Activated T-cell treated with anti-CD3 and anti-CD28 coated beads for 24 hours (primary cell): ENCODE results near the gene LRRFIP1.
"Not testable (repeated sequence)": the region's sequence is repeated elsewhere in the genome, so short reads cannot be mapped to it uniquely, and the experiment has no call there.

Experiments
- DNase-seq: peaks from one replicate; pipeline ENCODE4 v3.0.0-alpha.2; 2020; ENCODE audit warnings: low read depth

LRRFIP1 gene

DNA sequence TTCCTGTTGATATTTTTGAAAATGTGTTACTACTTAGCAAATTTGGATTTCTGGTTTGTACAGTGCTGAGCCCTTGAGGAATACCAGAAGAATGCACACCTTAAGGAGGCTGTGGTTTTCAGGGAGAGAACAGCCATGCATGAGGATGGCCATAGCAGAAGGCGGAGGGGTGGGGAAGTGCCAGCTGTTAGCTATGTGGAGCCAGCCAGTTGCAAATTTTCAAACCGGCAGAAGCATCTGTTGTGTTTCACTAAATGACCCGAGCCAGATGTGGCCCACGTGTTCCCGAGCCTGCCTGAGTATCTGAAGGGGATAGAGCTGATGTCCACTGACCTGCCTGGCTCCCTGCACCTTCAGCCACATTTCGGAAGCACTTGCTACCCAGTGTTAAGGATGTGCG lies 154.8 kb downstream of the LRRFIP1 start:
- DNase-seq, result no peak

DNA sequence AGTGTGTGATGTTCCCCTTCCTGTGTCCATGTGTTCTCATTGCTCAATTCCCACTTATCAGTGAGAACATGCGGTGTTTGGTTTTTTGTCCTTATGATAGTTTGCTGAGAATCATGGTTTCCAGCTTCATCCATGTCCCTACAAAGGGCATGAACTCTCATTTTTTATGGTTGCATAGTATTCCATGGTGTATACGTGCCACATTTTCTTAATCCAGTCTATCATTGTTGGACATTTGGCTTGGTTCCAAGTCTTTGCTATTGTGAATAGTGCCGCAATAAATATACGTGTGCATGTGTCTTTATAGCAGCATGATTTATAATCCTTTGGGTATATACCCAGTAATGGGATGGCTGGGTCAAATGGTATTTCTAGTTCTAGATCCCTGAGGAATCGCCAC lies 156.3 kb downstream of the LRRFIP1 start:
- not testable (repeated sequence) for DNase-seq

DNA sequence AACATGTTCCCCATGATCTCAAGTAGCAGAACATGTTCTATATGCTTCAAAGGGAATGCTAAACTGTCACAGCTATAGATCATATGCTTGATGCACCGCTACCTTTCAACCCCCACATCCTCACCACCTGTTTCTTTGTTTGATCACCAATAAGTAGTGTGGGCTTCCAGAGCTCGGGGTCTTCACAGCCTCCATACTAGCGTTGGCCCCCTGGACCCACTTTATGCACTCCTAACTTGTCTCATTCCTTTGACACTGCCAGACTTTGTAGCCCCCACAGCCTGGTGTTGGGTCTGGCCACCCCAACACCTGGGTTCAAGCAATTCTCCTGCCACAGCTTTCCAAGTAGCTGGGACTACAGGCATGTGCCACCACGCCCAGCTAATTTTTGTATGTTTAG lies 159.5 kb downstream of the LRRFIP1 start:
- no peak for DNase-seq

DNA sequence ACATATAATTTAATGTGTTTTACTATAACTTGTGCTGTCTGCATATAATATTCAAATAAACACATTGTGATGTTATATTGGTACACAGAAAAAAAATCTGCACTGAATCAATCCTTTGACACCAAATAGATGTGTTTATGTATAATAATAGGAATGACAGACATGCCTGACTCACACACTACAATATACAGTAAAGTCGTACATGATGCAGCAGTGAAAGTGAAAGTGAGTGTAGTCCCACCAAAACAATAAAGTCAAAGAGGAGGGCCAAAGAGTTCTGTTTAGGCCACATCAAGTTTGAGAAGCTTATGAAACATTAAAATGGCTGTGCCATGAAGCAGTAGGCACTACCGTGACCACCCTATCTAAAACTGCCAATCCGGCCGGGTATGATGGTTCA lies 163.0 kb downstream of the LRRFIP1 start:
- DNase-seq, result no peak

DNA sequence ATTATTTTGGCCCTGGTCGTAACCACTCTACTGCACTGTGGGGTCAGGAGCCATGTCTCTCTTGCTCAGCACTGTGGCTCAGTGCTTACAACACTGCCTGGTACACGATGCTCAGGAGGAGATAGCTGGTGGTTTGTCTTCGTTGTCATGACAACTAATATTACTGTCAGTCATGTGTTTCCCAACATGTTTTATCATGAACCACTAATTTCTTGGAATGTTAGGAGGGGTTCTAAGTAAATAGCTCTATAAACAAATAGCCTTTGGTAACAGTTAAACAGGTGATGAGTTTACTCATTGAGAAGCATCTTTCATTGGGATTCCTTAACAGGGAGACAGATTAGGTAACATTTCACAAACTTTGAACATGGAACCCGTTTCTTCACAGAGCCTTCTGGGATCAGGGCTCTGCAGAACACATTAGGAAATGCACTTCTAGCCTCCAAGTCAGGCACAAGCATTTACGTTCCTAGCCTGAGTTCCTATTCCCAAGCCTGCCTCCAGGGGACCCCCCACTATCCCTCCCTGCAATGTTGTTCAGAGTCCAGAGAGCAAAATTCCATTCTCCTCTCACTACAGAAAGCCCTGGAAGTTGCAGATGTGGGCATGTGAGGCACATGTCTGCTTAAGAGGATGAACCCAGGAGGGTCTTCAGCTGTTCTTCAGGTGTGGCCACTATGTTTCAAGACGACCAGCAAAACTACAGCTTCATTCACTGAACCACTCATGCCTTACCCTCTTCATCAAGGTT lies 164.8 kb downstream of the LRRFIP1 start:
- no peak for DNase-seq

DNA sequence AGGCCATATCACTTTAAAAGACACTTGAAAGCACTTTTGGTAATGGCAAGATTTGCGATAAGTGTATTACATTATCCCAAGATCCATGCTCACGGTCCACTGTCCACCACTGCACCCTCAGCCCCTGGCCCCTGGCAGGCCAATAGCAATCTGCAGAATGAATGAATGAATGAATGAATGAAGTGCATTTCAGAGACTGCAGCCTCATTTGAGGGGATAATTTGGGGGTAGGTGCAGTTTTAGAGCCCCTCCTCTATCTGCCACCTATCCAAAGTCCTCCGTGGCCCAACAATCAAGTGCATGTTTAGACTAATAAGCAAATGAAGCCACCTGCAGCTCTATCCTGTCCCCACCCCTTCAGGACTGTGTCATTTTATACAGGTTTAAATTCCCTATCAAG lies 169.9 kb downstream of the LRRFIP1 start:
- no peak for DNase-seq

DNA sequence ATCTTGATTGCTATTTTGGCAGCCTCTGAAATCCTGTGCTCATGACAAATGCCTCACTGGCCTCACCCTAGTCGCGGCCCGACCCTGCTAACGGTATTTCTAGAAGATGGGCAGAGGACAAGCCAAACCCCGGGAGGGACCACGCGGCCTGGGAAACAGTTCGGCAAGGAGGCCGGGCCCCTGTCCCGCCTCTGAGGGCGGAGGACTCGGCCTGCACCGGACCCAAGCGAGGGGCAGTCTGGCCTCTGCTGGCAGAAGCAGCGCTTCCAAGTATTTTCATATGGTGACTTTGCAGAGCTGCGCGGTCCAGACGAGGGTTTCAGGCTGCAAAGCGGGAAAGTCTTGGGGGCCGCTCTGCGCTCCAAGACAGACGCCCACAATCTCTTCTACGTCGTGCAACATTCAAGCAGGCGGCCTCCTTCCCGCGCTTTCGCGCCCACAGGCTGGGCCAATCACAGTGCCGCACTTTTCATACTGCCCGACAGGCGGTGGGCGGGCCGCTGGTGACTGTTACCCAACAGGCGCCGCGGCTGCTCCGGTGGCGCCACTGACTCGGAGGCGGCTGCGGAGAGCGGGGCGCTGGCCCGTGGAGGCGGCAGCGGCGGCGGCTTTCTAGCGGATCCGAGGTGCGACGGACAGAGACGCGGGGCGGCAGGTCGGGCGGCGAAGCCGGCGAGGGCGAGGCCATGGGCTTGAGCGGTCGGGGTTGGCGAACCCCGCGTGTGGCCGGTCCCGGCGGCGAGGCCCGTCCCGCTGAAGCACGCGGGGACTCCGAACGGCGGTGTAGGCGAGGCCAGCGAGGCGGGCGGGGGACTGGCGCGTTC lies 171.1 kb downstream of the LRRFIP1 start, which contains the start of gene RBM44:
RBM44 (plus strand) TSS at position 544 of the 824 bp plus-strand sequence. CDS start 14,831 bp downstream, outside the sequence.
- no peak for DNase-seq

DNA sequence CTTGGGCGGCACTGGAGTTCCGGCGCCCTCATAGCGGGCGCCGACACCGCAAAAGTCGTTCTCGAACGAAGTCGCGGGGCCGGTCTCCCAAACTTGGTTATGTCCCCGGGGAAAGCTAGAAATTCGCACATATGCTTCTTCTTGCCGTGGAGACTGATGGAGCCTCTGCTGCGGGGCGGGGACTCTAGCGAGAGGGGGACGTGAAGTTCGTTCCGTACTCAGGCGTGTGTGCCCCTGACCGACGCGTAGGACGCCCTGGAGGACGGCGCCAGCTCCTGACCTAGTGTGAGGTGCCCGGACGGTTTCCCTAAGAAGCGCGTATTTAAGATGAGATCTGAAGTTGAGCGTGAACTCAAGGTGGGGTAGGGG lies 171.7 kb downstream of the LRRFIP1 start:
- DNase-seq, result no peak

DNA sequence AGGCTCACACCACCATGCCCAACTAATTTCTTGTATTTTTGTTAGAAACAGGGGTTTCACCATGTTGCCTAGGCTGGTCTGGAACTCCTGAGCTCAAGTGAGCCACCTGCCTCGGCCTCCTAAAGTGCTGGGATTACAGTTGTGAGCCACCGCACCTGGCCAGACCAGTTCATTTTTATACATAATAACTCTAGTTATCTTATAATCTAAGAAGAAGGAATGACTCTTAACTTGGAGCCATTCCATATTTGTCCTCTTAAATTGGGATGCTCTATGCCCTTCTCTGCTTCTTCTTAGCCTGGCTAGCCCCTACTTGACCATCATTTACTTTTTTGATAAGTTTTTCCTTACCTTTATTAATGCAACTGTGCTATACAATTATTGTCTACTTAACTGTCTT lies 174.1 kb downstream of the LRRFIP1 start:
- no peak for DNase-seq

DNA sequence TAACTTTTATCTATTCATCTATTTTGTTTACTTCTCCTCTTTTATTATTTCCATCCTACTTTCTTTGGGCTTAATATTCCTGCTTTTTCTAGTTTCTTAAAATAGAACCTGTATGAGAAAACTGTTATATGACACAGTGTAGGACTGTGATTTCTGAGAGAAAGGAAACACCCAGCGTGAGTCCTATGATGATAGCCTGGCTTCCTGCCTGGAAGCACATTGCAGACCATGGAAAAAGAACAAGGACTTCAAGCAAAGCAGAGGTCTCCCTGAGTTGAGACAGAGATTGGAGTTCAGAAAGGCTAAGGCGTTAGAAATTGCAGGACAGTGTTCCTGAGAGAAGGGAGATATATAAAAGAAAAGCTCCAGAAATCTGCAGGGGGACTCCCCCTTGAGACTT lies 178.9 kb downstream of the LRRFIP1 start:
- DNase-seq, result no peak

DNA sequence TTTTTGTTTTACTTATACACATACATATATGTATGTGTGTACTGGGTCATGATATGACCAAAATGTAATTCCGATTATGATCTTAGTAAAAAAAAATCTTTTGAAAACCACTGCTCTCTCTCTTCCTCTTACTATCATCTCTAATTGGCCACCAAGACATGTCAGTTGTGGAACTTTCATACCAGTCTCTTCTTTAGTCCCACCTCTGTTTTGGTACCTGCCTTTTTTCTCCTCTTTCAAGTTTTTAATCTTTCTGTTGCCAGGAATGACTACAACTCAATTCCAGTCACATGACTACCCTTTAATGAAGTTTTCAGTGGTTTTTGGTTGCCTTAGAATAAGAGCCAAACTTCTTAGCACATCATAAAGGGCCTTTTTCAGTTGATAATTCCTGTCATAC lies 188.2 kb downstream of the LRRFIP1 start:
- DNase-seq, result no peak

DNA sequence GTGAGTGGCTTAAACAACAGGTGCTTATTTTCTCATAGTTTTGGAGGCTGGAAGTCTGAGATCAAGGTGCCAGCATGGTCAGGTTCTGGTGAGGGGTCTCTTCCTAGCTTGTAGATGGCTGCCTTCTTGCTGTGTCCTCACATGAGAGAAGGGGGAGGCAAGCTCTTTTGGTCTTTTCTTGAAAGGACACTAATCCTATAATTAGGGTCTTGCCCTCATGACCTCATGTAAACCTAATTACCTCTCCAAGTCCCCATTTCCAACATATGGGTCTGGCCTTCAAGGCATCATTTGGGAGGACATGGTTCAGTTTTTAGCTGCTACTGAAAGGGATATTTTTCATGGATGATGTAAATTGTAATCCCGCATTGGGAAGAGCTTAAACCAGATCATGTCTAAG lies 189.1 kb downstream of the LRRFIP1 start:
- no peak for DNase-seq

DNA sequence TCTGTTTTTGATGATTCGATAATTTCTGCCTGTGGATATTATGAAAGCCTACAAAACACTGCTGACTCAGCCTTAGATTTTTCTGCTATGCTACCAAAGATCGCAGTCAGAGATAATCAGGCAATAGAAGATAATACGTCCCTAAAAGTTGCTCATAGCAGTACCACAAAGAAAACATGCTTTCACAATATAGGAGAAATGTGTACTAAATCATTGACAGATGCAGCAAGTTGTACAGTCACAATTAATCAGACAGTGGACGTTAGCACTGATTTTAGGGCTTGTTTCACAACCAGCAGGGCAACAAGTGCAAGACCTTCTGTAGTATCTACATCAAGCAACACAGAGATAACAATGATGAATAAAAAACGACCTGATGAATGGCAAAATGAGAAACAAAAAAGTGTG lies 190.7 kb downstream of the LRRFIP1 start:
- DNase-seq, result no peak

DNA sequence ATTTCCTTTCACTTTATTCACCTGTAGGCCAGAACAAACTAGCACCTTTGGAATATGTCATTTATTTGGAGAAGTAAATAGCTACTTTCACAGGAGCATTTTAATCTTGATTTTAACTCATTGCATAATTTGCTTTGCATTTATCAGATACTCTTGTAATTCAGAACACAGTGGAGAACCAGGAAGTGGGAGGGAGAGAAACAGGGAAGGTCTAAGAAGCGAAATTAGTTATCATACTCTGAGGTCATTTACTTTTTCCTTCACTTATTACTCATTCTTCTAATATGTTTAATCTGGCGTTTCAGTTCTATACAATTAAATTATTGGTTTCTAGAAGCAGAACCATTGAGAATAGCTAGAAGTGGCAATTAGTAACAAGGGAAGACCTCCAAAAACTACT lies 191.8 kb downstream of the LRRFIP1 start:
- DNase-seq, result no peak

DNA sequence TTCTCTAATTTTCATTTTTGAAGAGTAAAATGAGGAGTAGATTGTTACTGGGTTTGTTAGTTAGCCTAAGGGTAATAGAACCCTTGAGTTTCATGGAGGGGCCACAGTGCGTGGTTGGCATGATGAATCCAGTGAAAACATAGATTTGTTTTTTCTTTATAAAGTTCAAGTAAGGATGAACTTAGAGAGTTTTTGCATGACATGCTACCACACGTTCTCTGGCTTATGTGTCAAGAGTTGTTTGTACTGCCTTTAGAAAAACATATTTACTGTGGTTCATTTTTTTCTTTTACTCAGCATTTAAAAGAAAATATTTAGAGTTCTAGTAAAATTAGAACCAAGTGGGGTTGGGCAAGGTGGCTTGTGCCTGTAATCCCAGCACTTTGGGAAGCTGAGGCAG lies 193.0 kb downstream of the LRRFIP1 start:
- no peak for DNase-seq

DNA sequence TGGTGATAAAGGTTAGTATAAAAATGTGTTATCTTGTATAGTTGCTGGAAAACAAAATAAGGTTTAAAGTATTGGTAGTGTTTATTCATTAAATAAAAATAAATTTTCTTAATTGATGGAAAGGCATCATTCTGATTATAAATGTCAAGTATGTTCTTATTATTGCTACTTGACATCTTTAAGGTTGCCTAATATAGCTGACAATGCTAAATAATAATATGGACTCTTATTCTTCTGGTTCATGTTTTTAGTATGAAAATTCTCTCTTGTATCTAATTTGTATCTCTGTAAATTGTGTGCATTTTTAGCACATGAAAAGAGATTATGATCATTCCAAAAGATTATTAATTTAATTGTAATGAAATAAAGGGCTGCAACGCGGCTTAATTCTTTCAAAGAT lies 196.2 kb downstream of the LRRFIP1 start:
- DNase-seq, result no peak

DNA sequence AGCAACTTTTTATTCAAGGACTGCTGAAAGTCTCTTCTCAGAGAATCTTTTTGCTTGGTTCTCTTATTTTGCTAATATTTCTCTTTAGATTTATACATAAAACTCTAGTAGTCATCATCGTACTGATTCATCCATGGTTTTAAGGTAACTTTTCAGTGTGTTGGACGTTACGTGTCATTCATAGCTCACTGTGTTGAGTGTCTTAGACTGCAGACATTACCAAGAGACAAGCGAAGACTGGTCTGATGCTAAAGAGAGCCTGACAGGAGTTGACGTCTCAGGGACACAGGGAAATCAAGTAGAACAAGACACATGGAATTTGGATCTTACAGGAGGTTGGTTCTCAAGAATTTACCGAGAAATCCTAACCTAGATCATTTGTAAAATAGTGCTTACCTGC lies 196.7 kb downstream of the LRRFIP1 start:
- no peak for DNase-seq

DNA sequence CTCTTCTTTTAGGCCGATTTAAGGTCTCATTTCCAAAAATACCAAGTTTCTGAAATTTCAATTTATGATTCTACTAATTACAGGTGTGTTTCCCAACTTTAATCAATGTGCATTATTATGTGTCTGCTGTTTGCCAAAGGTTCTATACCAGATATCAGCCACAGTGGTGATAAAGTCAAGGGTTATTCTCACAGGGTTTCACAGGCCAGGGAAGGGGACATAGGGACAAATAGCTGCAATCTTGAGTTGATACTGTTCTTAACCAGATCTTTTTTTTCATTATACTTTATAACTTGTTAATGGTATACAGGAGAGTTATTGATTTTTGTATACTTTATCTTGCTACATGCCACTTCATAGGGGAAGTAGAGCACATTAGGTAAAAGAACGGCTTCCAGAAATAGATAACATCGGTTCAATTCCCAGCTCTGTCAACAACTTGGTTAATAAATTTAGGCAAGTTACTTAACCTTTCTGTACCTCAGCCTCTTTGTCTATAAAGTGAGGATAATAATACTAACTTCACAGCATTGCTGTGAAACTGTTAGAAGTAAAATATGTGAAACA lies 200.1 kb downstream of the LRRFIP1 start:
- DNase-seq, result no peak
